Dermis blood vessel endothelial cell (primary cell): ENCODE data around the gene STXBP5. TPM values are rescaled to one million over a fixed set of nuclear protein-coding genes. Genes with fewer than 3 reads are reported as not detected.

Experiments used
- DNase-seq: peaks from one replicate; pipeline ENCODE4 v3.0.0; 2010
- total RNA-seq: library from RNA; depleted of rRNA; stranded (reverse); fragments of >200 nt; gene quantifications from 2 replicates; pipeline ENCODE4 v1.2.3, GENCODE V29; 2014

The STXBP5 gene
- total RNA-seq: 26.7 and 27.4 TPM in 2 replicates

- peak; percentile 66 for DNase-seq
Measured at GRCh38 chr6:147204060-147204785, at the start of gene STXBP5. Gene STXBP5 (plus strand): TSS chr6:147204417. CDS start chr6:147204533, 116 bp downstream.

DNA sequence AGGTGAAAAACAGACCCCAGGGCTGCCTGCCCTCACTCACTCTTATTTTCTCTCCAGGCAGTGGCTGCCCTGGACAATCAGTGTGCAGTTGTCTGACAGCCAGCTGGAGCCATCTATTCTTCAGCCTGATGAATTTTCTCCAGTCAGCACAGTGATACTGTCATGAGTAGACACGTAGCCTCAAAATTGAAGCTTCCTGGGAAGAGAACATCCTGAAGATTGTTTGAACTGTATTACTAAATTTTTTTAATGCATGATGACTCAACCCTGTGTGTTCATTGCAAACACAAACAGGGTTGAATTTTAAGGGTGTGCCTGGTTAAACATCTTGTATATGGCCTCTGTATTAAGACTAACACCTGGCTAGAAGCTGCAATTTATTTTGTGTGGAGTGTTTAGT is 49.8 kb upstream of the STXBP5 start:
- no peak for DNase-seq

DNA sequence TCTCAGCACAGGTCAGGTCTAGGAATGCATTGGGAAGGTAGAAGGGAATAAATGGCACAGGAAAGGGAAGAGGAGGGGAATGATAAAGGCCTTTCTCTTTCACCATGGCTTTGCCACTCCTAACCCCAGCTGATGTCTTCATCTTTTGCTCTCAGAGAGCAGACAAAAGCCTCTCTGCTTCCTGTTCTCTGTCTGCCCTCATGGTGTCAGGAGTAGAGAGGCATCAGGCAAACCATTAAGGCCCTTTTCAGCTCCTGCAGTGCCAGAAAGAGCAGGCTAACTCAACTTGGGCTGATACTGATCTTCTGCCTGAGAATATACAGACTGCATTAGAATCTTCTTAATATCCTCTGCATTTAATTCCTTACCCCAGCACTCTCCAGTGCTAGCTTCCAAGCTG is 48.0 kb upstream of the STXBP5 start:
- no peak for DNase-seq

DNA sequence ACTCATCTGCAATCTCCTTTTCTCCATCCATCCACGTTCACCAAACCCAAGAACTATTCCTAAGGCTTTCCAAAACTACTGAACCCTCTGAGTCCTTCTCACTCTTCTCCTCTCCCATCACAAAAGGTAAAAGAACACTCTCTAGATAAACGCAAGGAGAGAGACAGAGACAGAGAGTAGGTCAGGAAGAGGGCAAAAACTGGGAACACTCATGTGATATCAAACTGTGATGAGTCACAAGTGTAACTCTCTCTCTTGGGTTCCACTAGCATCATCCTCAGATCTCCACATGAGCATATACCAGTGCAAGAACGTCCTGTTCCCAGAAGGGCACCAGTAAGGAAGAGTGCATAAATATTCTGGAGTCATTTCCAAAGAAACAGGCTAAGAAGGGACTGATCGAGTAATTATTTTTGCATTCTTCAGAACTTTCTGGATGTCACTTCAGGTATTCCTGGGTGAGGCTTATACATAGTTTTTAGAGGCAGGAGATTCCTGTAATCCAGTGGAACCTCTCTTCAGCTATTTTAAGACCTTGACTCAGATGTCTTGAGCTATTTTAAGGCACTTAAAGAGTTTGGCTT is 47.3 kb upstream of the STXBP5 start:
- no peak for DNase-seq

GRCh38 chr6:147157930-147158329 is 46.3 kb upstream of the STXBP5 start:
- no peak for DNase-seq

DNA sequence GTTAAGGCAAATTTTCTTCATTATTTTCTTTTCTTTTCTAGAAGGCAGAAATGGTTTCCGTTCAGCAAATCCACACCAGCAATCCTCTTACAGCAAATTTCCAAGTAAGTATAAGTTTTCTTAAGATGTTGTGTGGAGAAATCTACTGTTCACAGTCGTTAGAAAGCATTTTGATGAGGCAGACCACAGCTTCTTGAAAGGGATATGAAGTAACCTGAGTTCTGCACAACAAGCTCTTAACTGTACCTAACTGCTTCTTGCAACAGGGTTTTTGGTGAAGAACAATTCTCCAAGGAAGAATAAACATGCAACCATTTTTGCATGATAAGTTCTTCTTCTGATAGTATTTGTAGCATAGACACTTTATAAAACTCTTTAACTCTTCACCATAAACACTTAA is 45.3 kb upstream of the STXBP5 start:
- no peak for DNase-seq

DNA sequence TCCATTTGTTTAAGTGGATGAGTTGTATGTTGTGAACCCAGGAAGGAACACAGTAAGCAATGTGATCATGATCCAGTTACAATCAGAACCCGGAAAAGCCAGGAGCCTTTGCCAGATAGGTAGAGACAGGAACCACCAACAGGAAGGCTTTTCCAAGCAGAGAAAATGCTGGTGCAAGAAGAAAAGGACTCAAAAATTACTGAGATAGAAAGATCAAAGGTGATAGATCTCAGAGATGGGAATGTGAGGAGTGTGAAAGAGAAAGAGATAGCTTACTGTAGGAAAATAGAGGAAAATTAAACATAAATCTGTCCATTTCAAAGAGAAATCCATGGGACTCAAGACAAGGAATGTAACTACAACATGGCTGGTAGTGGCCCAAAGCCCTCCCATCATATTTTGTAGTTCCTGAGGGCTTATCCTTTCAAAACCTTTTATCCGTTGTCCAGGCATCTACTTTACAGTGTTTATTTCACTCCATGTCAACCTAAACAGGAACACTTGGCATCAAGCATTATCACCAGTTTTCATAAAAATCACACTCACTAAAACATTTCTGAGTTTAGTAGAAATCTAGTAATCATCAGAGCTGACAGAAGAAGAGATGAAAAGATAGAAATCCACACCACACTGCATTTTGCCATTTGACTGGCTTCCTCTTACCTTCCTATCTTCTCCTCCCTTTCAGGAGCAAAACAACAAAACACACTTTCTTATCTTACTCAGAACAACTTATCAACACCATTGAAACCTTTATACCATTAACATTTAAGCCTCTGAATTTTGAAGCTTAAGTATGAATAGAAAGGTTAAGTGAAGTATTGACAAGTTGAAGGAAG is 44.5 kb upstream of the STXBP5 start:
- DNase-seq: no peak

- DNase-seq: no peak
Measured at GRCh38 chr6:147160593-147160992, 43.6 kb upstream of the STXBP5 start.

DNA sequence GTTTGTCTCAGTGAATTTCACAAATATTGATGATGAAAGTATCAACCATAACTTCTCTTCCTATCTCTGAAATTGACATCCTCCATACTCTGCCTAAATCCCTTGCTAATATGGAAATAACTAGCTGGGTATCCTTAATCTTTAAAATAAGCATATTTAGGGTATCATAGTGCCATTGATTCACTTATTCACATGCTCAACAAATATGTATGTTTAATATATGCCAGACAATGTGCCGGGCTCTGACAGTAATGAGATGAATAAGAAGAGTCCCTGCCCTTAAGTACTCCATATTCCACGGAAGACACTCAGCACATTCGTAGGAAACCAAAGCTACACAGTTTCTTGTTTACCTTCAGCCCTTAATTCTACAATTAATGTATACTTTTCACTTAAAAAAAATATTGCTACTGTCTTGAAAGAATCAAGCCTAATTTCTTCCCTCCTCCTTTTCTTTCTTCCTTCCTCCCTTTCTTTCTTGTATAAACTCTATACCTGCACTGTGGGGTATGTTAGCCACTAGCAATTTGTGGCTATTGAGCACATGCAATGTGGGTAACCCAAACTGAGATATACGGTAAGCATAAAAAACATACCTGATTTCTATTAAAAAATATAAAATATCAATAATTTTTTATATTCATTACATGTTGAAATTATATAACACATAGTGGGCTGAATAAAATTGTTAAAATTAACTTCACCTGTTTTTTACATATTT is 42.8 kb upstream of the STXBP5 start:
- DNase-seq: no peak

DNA sequence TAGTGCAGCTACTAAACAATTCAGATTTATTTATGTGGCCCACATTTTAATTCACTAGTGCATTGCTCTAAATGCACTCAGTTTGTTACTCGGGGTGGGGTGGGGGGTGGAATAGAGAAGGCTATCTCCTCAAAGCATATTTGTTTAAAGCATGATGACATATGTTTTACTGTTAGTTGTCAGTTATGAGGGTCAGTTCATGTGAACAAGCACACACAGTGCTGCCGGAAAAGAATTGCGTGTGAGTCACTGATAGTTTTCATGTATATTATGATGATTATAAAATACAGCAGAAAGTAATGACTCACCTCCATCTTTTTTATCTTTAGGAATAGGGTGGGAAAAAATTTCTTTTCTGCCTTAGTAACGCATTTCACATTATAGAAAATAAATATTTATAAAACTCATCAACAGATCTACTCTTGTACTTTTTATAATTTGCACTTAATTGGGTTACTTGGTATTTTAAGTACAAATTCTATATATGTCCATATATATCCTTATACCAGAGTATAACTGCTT is 42.2 kb upstream of the STXBP5 start:
- DNase-seq: peak; percentile 76

DNA sequence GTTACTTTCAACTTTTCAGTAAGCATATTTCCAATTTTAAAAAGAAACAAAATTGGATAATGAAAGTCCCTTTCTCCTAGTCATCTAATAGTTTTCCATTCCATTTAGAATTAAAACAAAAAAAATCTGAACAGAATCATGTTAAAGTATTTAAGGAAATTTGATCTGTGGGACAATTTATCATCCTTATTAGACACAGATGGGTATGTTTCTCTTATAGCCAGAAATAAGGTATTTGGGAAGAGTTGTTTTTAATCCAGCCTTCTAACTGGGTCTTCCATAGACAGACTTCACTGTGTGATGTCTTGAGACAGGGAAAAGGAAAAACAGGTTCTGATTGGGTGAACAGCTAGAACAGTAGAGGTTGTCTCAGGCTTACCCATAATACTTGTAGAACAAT is 39.5 kb upstream of the STXBP5 start:
- no peak for DNase-seq

DNA sequence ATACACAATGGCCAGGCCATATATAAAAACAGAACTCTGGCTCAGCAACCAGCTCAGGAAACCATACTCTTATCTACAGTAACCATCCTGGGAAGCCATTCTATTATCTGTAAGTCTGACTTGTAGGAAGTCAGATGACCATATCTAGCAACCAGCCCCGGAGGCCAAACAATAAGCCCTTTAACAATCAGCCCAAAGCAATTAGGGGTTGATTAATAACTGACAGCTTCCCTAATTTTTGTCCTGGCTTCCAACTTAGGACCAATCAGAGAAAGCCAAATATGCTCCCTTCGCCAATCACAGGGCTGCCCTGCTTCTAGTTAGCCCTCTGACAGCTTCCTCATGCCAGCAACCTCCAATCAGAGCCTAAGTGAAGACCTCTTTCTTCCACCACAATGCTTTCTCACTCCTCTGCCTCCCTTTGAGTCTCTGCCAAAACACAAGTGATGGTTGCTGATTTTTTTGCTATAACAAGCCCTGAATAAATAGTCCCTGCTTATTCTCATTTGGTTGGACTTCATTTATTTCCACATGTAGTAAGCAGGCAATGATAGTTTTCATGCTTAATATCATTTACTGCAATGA is 37.8 kb upstream of the STXBP5 start:
- DNase-seq: peak; percentile 71

DNA sequence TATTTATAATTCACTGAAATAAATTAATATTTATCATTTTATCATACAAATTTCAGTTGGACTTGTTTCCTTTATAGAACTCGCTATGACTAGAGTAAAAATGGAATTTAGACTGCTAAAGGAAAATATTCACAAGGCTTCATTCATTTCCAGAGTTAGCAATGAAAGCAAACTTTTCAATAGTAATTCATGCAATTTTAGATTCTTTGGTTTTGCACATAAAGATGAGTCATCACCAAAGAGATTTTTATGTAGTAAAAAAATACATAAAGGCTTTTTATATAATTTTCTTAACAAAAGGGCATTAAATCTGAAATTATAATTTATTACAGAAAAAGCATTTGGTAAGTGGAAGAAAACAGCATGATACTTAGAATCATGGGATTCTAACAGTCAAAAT is 37.2 kb upstream of the STXBP5 start:
- DNase-seq: no peak

DNA sequence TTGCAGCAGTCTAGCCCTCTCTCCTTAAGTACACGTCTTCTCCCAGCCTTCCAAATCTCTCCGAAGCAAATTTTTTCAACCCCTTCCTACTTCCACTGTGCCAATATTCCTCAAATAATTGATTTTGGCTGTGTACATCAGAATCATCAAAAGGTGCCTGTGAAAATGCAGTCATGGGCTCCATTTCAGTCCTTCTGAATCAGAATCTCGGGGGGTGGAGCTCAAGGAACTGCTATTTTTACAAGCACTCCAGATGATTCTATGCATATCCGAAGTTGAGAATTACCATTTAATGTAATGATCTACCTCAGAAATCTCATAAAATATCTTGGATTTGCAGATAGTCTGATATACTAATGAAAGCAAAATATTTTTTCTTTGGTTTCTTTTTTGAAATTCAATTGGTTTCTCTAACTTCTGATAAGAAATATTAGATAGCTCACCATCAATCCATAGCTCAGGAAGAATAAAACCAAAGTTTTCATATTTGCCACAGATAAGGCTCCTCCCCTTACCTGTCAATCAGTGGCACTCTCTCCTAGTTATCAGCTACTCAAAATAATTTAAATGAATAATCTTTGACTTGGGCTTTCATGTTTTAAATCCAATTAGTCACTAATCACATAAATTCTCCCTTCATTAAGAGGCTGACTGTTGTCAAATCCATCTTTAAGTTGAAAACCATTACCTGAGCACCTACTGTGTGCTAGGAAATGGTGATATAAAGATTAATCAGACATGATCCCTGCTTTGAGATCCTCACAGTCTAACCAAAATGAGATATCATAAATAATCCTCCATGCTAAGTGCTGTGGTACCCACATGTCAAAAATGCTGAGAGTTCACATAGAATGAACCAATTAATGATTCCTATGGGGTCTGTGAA is 36.4 kb upstream of the STXBP5 start:
- DNase-seq: no peak

- DNase-seq: no peak
Measured at GRCh38 chr6:147169529-147169928, 34.7 kb upstream of the STXBP5 start.

GRCh38 chr6:147170269-147170668 is 33.9 kb upstream of the STXBP5 start:
- no peak for DNase-seq

DNA sequence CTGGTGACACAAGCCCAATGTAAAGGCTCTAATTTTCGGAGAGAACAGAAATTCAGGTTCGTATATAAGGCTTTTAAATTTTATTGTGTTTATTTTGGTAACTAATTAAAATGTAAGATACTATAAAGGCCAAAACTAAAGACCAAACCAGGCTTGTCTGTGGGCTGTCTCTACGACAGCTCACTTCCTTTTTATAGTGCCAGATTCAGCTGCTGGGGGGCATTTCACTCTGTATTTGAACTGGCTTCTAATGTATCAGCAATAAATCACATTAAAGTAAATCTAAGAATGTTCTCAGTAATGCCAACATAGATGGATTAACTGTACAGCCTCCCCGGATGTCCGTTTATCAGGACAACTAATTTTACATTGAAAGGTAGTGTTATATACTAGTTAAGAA is 31.1 kb upstream of the STXBP5 start:
- no peak for DNase-seq

DNA sequence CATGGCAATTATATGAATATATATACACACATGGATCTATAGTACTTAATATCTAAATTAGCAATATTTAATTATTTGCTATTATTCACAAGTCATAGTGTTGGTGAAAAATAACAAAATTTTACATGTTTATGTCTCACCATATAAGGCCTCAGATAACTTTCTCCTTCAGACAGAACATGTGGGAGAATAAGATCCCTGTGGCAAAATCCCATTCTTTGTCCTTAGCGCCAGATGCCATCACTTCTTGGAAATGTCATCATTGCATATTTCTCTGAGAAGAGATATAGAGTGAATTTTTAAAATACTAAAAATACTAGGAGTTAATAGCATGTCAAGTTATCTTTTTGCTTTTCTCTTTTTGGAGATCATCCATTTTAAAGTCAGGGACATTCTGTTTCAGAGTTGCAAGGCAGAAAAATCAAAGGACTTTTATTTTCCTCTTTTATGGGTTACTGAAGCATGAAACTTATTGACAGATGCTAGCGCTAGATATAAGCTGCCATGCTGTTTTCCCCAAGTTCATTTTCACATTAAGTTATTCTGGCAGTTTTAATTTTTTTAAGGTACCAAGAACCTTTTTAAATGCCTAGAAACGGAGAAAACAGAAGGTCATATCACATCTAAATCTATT is 30.4 kb upstream of the STXBP5 start:
- DNase-seq: no peak

GRCh38 chr6:147176795-147177194 is 27.4 kb upstream of the STXBP5 start:
- DNase-seq: no peak

DNA sequence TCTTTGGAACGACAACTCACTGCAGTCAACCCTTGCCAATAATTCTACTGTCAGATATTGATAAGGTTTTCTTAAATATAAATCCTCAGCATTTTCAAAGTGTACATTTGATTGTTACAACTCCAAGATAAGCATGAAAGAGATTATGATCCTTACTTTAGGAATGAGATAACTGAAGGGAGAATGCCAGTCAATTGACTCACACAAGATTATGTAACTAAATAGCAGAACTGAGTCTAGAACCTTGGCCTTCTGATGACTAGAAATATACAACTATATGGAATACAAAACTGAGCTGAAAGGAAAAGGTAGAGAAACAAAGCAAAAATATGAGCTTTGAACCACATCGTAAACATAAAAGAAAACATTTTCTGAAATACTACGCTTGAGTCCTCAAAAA is 26.9 kb upstream of the STXBP5 start:
- no peak for DNase-seq

- no peak for DNase-seq
Measured at GRCh38 chr6:147178355-147178754, 25.9 kb upstream of the STXBP5 start.
